IPS-20b (cell line): Measurements from ENCODE around the gene HNRNPA0.

Experiments used
- H3K27ac ChIP-seq: one replicate; pipeline ENCODE4 v1.5.1; 2013; ENCODE audit warnings: low read length
- H3K27me3 ChIP-seq: 2 replicates; pipeline ENCODE4 v1.6.1; 2013; ENCODE audit warnings: mild to moderate bottlenecking, low read length, inconsistent platforms; ENCODE audit not compliant: insufficient read depth
- H3K36me3 ChIP-seq: 2 replicates; pipeline ENCODE4 v1.6.1; 2013; ENCODE audit warnings: low read depth, mild to moderate bottlenecking, inconsistent platforms, low read length, moderate library complexity; ENCODE audit not compliant: insufficient read depth
- H3K4me1 ChIP-seq: 2 replicates; pipeline ENCODE4 v1.6.1; 2013; ENCODE audit warnings: mild to moderate bottlenecking, control low read depth, inconsistent platforms, low read length, moderate library complexity; ENCODE audit not compliant: insufficient read depth
- H3K4me3 ChIP-seq: 2 replicates; pipeline ENCODE4 v1.5.1; 2013; ENCODE audit warnings: mild to moderate bottlenecking, low read length, inconsistent platforms
- H3K9ac ChIP-seq: 2 replicates; pipeline ENCODE4 v1.6.1; 2013; ENCODE audit warnings: low read depth, mild to moderate bottlenecking, inconsistent platforms, low read length, moderate library complexity
- H3K9me3 ChIP-seq: 2 replicates; pipeline ENCODE4 v1.6.1; 2013; ENCODE audit warnings: mild to moderate bottlenecking, low read depth, low read length, inconsistent platforms; ENCODE audit not compliant: insufficient read depth

Gene HNRNPA0

GRCh38 chr5:137734962-137735554 is 19.1 kb downstream of the HNRNPA0 start:
- peak overlapping the region; percentile 96 for H3K4me3 ChIP-seq
- H3K27me3 ChIP-seq: no peaks in the 10 kb centered on the region
- peak overlapping the region; percentile 73 for H3K27ac ChIP-seq
- H3K9ac ChIP-seq: peak overlapping the region; percentile 96
- no peaks in the 10 kb centered on the region for H3K9me3 ChIP-seq
- H3K36me3 ChIP-seq: no peaks in the 10 kb centered on the region
- H3K4me1 ChIP-seq: peaks cover 3% of the 10 kb centered on the region; the same call in 1 of the 2 replicates

GRCh38 chr5:137734331-137734730 is 19.8 kb downstream of the HNRNPA0 start:
- Histone ChIP-seq H3K4me1 (peaks cover 3% of the 10 kb centered on the region; the same call in 1 of the 2 replicates), H3K9ac (peak overlapping the region; percentile 96; the same call in 1 of the 2 replicates), H3K4me3 (peak overlapping the region; percentile 96), H3K9me3 (no peaks in the 10 kb centered on the region), H3K36me3 (no peaks in the 10 kb centered on the region), H3K27me3 (no peaks in the 10 kb centered on the region), H3K27ac (no peak overlapping the region)

- H3K4me3 ChIP-seq: peak overlapping the region; percentile 96; the same call in 1 of the 2 replicates
- H3K4me1 ChIP-seq: peaks cover 3% of the 10 kb centered on the region; the same call in 1 of the 2 replicates
- no peaks in the 10 kb centered on the region for H3K27me3 ChIP-seq
- H3K27ac ChIP-seq: no peak overlapping the region
- H3K36me3 ChIP-seq: no peaks in the 10 kb centered on the region
- H3K9me3 ChIP-seq: no peaks in the 10 kb centered on the region
- no peak overlapping the region for H3K9ac ChIP-seq
Measured at GRCh38 chr5:137733922-137734321, 20.2 kb downstream of the HNRNPA0 start.

GRCh38 chr5:137733006-137733405 is 21.2 kb downstream of the HNRNPA0 start:
- Histone ChIP-seq H3K27me3 (no peaks in the 10 kb centered on the region), H3K4me3 (no peak overlapping the region), H3K9ac (no peak overlapping the region), H3K9me3 (no peaks in the 10 kb centered on the region), H3K4me1 (peaks cover 3% of the 10 kb centered on the region; the same call in 1 of the 2 replicates), H3K36me3 (no peaks in the 10 kb centered on the region), H3K27ac (no peak overlapping the region)

GRCh38 chr5:137731176-137731575 is 23.0 kb downstream of the HNRNPA0 start:
- H3K36me3 ChIP-seq: no peaks in the 10 kb centered on the region
- H3K4me3 ChIP-seq: no peak overlapping the region
- peaks cover 3% of the 10 kb centered on the region; the same call in 1 of the 2 replicates for H3K4me1 ChIP-seq
- no peaks in the 10 kb centered on the region for H3K9me3 ChIP-seq
- H3K9ac ChIP-seq: no peak overlapping the region
- no peak overlapping the region for H3K27ac ChIP-seq
- H3K27me3 ChIP-seq: no peaks in the 10 kb centered on the region

- H3K9me3 ChIP-seq: no peaks in the 10 kb centered on the region
- H3K4me3 ChIP-seq: no peak overlapping the region
- peaks cover 3% of the 10 kb centered on the region; the same call in 1 of the 2 replicates for H3K4me1 ChIP-seq
- no peak overlapping the region for H3K9ac ChIP-seq
- H3K36me3 ChIP-seq: no peaks in the 10 kb centered on the region
- no peak overlapping the region for H3K27ac ChIP-seq
- H3K27me3 ChIP-seq: no peaks in the 10 kb centered on the region
Measured at GRCh38 chr5:137730336-137730735, 23.8 kb downstream of the HNRNPA0 start.

- Histone ChIP-seq H3K4me1 (no peaks in the 10 kb centered on the region), H3K27me3 (no peaks in the 10 kb centered on the region), H3K36me3 (no peaks in the 10 kb centered on the region), H3K4me3 (no peak overlapping the region), H3K27ac (no peak overlapping the region), H3K9ac (no peak overlapping the region), H3K9me3 (no peaks in the 10 kb centered on the region)
Measured at GRCh38 chr5:137728048-137728447, 26.1 kb downstream of the HNRNPA0 start.

GRCh38 chr5:137727623-137728022 is 26.5 kb downstream of the HNRNPA0 start:
- no peak overlapping the region for H3K4me3 ChIP-seq
- H3K27ac ChIP-seq: no peak overlapping the region
- no peaks in the 10 kb centered on the region for H3K4me1 ChIP-seq
- no peaks in the 10 kb centered on the region; the same call in 1 of the 2 replicates for H3K9me3 ChIP-seq
- no peaks in the 10 kb centered on the region for H3K27me3 ChIP-seq
- no peak overlapping the region for H3K9ac ChIP-seq
- no peaks in the 10 kb centered on the region for H3K36me3 ChIP-seq

GRCh38 chr5:137724251-137724650 is 29.9 kb downstream of the HNRNPA0 start:
- H3K9me3 ChIP-seq: no peaks in the 10 kb centered on the region; the same call in 1 of the 2 replicates
- no peaks in the 10 kb centered on the region for H3K27me3 ChIP-seq
- no peak overlapping the region for H3K9ac ChIP-seq

GRCh38 chr5:137718611-137719010 is 35.6 kb downstream of the HNRNPA0 start:
- Histone ChIP-seq H3K4me3 (no peak overlapping the region), H3K27me3 (no peaks in the 10 kb centered on the region), H3K9ac (no peak overlapping the region), H3K36me3 (peaks cover 6% of the 10 kb centered on the region; the same call in 1 of the 2 replicates), H3K27ac (no peak overlapping the region), H3K4me1 (no peaks in the 10 kb centered on the region), H3K9me3 (peaks cover 6% of the 10 kb centered on the region)

More at GRCh38 chr5:137724251-137724650, 29.9 kb downstream of the HNRNPA0 start:
- Histone ChIP-seq H3K4me1 (no peaks in the 10 kb centered on the region), H3K36me3 (peaks cover 6% of the 10 kb centered on the region; the same call in 1 of the 2 replicates), H3K27ac (no peak overlapping the region), H3K4me3 (no peak overlapping the region)

- Histone ChIP-seq H3K9me3 (peaks cover 14% of the 10 kb centered on the region), H3K36me3 (peaks cover 9% of the 10 kb centered on the region; the same call in 1 of the 2 replicates), H3K27ac (no peak overlapping the region), H3K4me1 (no peaks in the 10 kb centered on the region), H3K27me3 (no peaks in the 10 kb centered on the region), H3K9ac (no peak overlapping the region), H3K4me3 (no peak overlapping the region)
Measured at GRCh38 chr5:137716337-137716736, 37.8 kb downstream of the HNRNPA0 start.

GRCh38 chr5:137715456-137715855 is 38.7 kb downstream of the HNRNPA0 start:
- Histone ChIP-seq H3K9ac (no peak overlapping the region), H3K4me1 (no peaks in the 10 kb centered on the region), H3K36me3 (peaks cover 7% of the 10 kb centered on the region; the same call in 1 of the 2 replicates), H3K4me3 (no peak overlapping the region), H3K27ac (no peak overlapping the region), H3K9me3 (peaks cover 14% of the 10 kb centered on the region), H3K27me3 (no peaks in the 10 kb centered on the region)
